Measurements from ENCODE around the gene KRTAP13-2. TPM values are rescaled to one million over a fixed set of nuclear protein-coding genes. Genes with fewer than 3 reads are reported as not detected.

Gene KRTAP13-2
- polyA plus RNA-seq (2011; rRNA removed) (not detected in 2 replicates), polyA plus RNA-seq (2017; fragmentation: RNase III; extraction: RNeasy Plus Mini Kit Qiagen cat#74134 plus additional on column Dnase treatment) (not detected in 3 replicates), polyA minus RNA-seq (2011; rRNA and poly(A)+ RNA removed) (not detected in 2 replicates)
- not detected in 2 replicates for polyA plus RNA-seq (2012; cell fraction: cytosol; rRNA removed)
- polyA plus RNA-seq (2012; cell fraction: nucleus; rRNA removed), result not detected in 2 replicates

GRCh38 chr21:30372139-30372770, at the start of gene KRTAP13-2:
TSS of gene KRTAP13-2 (minus strand) at chr21:30372271. CDS start at chr21:30372213, 58 bp downstream.
- Histone ChIP-seq H3K4me1 (no peaks in the 10 kb centered on the region), H3K9me3 (no peaks in the 10 kb centered on the region), H3K4me3 (no peak within 1 kb of the TSS), H3K27ac (no peak within 1 kb of the TSS), H3K4me2 (no peak within 1 kb of the TSS)
- no peak for DNase-seq (ENCODE audit: low read depth in 1 of 2, low spot score in 1 of 2)
- ATAC-seq, result no peak
- no peak for FAIRE-seq
- TF ChIP-seq JUNB (IDR thresholded peaks at IDR 0.05), result no peak
- no peak for TF ChIP-seq MAFK (IDR thresholded peaks at IDR 0.05; ENCODE audit: partially characterized antibody)
- no peak for TF ChIP-seq POLR2A (IDR thresholded peaks at IDR 0.05; ENCODE audit: low read length)
- no peak for TF ChIP-seq MAZ (IDR thresholded peaks at IDR 0.05; ENCODE audit: borderline replicate concordance, low read depth, low read length)
- TF ChIP-seq MYC (IDR thresholded peaks at IDR 0.05; ENCODE audit: borderline replicate concordance, low read length), result no peak
- TF ChIP-seq CHD4 (IDR thresholded peaks at IDR 0.05; ENCODE audit: borderline replicate concordance), result no peak
- no peak for TF ChIP-seq GATA3 (IDR thresholded peaks at IDR 0.05; ENCODE audit: borderline replicate concordance)
- no peak for TF ChIP-seq SMC3 (IDR thresholded peaks at IDR 0.05)
- TF ChIP-seq CEBPB (IDR thresholded peaks at IDR 0.05), result no peak
- TF ChIP-seq, protein P1, sequence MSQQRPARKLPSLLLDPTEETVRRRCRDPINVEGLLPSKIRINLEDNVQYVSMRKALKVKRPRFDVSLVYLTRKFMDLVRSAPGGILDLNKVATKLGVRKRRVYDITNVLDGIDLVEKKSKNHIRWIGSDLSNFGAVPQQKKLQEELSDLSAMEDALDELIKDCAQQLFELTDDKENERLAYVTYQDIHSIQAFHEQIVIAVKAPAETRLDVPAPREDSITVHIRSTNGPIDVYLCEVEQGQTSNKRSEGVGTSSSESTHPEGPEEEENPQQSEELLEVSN (IDR thresholded peaks at IDR 0.05; ENCODE audit: borderline replicate concordance, low read depth), result no peak
- TF ChIP-seq REST (IDR thresholded peaks at IDR 0.05), result no peak
- no peak for TF ChIP-seq BCL3 (IDR thresholded peaks at IDR 0.05)
- no peak for TF ChIP-seq FOSB (CRISPR knock-in tag; IDR thresholded peaks at IDR 0.05)
- no peak for TF ChIP-seq EHF (CRISPR knock-in tag; IDR thresholded peaks at IDR 0.05)
- no peak for TF ChIP-seq HOXB5 (CRISPR knock-in tag; IDR thresholded peaks at IDR 0.05)
- POLR2A ChIA-PET, result no interaction called here
- 5% methylated on average over 3 of the region's 5 CpGs for WGBS (ENCODE audit: missing lambda C conversion rate)
- CTCF ChIA-PET, result interaction anchor here (0.7 kb wide), 1 partner anchor 141 kb away, joined by 5 read pairs; no protein-coding TSS in a partner anchor

- no peaks in the 10 kb centered on the region for H3K4me1 ChIP-seq
- H3K27ac ChIP-seq, result no peak overlapping the region
- CTCF ChIA-PET, result no interaction called here
- H3K9me3 ChIP-seq, result no peaks in the 10 kb centered on the region
- POLR2A ChIA-PET, result no interaction called here
- ATAC-seq (no peak), FAIRE-seq (no peak), DNase-seq (ENCODE audit: low read depth in 1 of 2, low spot score in 1 of 2) (no peak)
- TF ChIP-seq POLR2A (IDR thresholded peaks at IDR 0.05; ENCODE audit: low read length) (no peak), ATOH8 (CRISPR knock-in tag; IDR thresholded peaks at IDR 0.05; ENCODE audit: low read depth) (no peak), RNF2 (IDR thresholded peaks at IDR 0.05; ENCODE audit: borderline replicate concordance, low read depth) (no peak), HOXB5 (CRISPR knock-in tag; IDR thresholded peaks at IDR 0.05) (no peak), HMGXB4 (CRISPR knock-in tag; IDR thresholded peaks at IDR 0.05; ENCODE audit: borderline replicate concordance) (no peak), NFE2L2 (conservative IDR thresholded peaks at IDR 0.05; ENCODE audit: low read length) (no peak), ZFP36 (IDR thresholded peaks at IDR 0.05; ENCODE audit: borderline replicate concordance, partially characterized antibody) (no peak), FOSL2 (IDR thresholded peaks at IDR 0.05) (no peak), FOSL2 (CRISPR knock-in tag; IDR thresholded peaks at IDR 0.05) (no peak), RCOR1 (IDR thresholded peaks at IDR 0.05; ENCODE audit: low read depth, low read length) (no peak), JUNB (IDR thresholded peaks at IDR 0.05) (no peak), ZSCAN20 (CRISPR knock-in tag; IDR thresholded peaks at IDR 0.05) (no peak)
- TF ChIP-seq, protein P1 (IDR thresholded peaks at IDR 0.05; ENCODE audit: borderline replicate concordance, low read depth), result no peak
- TF ChIP-seq, protein P2, sequence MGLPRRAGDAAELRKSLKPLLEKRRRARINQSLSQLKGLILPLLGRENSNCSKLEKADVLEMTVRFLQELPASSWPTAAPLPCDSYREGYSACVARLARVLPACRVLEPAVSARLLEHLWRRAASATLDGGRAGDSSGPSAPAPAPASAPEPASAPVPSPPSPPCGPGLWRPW (IDR thresholded peaks at IDR 0.05), result no peak
- no peak overlapping the region for H3K4me3 ChIP-seq
- H3K4me2 ChIP-seq, result no peak overlapping the region
- WGBS (ENCODE audit: missing lambda C conversion rate), result 3% methylated on average over 5 of the region's 5 CpGs
Observed at GRCh38 chr21:30415993-30416392, 43.9 kb upstream of the KRTAP13-2 start.
